GM19193 (cell line): Measurements from ENCODE around the gene ZFP36L2.

Experiments used
- POLR2A ChIP-seq: IDR thresholded peaks from 4 replicates; pipeline ENCODE4 v1.6.1; 2011; ENCODE audit not compliant: insufficient read depth, insufficient read length; ENCODE audit errors: extremely low read depth

Gene ZFP36L2

GRCh38 chr2:43192744-43193651 is 33.4 kb downstream of the ZFP36L2 start:
- no peak for TF ChIP-seq POLR2A

DNA sequence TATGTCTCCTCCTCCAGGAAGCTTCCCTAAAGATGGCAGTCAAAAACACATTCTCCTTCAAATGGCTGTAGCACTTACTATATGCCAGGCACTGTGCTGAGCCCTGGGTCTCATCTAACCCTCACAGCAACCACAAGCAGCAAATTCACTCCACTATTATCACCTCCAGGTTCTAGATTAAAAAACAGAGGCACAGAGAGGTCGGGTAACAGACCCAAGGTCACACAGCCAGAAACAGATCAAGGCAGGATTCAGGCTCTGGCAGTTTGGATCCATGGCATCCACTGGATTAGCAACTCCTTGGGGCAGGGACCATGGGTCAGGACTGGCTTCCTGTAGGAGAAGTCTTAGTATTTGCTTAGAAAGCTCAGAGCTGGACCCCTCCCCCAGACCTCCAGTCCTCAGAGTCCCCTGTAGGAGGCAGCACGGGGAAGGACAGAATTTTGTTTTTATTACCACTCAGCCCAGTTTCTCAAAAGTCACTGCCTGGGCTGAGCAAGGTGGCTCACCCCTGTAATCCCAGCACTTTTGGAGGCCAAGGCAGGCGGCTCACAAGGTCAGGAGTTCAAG is 34.4 kb downstream of the ZFP36L2 start:
- TF ChIP-seq POLR2A = no peak

DNA sequence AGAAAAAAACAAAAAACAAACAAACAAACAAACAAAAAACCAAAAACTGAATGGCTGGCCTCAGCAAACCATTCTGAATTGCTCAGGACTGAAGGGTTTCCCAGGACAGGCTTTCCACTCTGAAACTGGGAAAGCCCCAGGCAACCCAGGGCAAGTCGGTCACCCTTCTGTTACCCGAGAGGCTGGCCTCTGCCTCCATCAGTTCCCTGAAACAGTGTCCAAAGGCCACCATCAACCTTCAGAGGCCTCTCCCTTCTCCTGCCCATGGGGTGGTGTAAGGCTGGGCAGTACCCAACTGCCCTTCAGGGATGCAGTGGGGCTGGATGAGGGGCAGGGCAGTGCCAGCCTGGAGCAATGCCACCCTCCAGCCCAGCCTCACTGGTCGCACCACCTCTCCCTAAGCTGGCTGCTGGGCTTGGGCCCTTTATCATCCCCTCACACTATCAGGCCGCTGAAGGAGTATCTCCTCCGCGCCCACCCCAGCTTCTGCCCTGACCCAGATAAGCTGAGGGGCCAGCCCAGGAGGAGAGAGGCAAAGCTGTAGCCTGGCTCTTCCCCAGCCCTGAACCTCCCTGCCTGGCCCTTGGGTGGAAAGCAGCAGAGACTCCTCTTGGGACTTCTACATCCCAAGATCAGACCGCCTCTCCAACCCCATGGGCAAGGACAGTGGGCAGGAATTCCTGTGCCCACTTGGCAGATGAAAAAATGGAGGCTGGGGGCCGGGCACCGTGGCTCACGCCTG is 35.9 kb downstream of the ZFP36L2 start:
- no peak for TF ChIP-seq POLR2A

- TF ChIP-seq POLR2A = no peak
Measured at GRCh38 chr2:43188561-43189386, 37.6 kb downstream of the ZFP36L2 start.

- no peak for TF ChIP-seq POLR2A
Measured at GRCh38 chr2:43186679-43187374, 39.6 kb downstream of the ZFP36L2 start.

GRCh38 chr2:43186321-43186678 is 40.1 kb downstream of the ZFP36L2 start:
- TF ChIP-seq POLR2A = no peak

- TF ChIP-seq POLR2A = no peak
Measured at GRCh38 chr2:43185146-43185545, 41.3 kb downstream of the ZFP36L2 start.

DNA sequence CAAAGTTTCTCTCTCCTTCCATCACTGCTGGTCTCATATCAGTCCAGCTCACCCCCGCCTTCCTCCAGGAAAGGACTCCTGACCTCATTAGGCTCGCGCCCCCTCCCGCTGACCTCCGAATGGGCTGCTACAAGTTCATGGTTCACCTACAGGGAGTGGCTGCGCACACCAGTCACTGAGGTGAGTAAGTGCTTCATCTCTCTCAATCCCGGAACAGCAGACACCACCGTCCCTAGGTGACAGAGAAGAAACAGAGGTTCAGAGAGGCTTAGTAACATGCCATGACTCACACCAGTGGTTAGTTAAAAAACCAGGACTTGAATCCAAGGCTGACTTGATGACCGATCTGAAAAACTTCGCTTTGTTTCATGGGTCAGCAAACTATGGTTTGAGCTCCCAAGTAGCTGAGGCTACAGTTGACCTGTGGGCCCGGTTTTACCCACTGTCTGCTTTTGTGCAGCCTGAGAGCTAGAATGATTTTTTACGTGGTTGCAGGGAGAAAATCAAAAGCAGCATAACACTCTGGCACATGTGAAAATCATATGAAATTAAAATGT is 42.0 kb downstream of the ZFP36L2 start:
- no peak for TF ChIP-seq POLR2A

DNA sequence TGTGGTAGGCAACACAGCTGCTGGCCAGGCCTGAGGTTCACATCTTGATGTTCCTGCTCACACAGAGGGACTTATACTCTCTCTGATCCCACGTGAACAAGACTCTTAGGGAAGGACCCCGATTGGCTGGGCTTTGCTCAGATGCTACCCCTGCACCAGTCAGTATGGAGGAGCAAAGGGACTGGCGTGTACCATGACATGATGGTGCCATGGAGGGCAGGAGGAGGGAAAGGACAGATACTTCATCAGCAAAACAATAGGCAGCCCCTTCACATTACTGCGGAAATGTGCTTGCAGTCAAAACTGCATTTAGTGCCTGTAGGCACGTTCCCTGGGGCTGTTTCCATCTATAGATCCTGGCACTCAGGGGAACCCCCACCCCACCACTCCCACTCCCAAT is 42.7 kb downstream of the ZFP36L2 start:
- TF ChIP-seq POLR2A = no peak

DNA sequence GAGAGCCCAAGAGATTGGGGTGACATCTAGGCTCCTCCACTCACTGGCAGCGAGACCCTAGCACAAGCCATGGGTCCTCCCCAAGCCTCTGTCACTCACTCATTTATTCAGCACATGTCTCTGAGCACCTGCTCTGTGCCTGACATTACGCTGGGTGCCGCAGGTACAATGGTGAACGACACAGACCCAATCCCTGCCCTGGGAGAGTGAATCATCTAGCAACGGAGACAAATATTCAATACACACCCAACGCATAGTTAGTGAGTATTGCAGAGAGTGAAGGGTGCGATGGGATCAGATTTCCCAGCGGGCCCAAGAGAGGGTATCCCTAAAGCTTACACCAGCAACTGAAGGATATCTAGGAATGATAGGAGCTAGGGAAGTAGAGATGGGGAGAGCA is 45.5 kb downstream of the ZFP36L2 start:
- TF ChIP-seq POLR2A = no peak

GRCh38 chr2:43179942-43180341 is 46.5 kb downstream of the ZFP36L2 start:
- no peak for TF ChIP-seq POLR2A

- no peak for TF ChIP-seq POLR2A
Measured at GRCh38 chr2:43178602-43179542, 47.5 kb downstream of the ZFP36L2 start.

GRCh38 chr2:43178055-43178598 is 48.3 kb downstream of the ZFP36L2 start:
- no peak for TF ChIP-seq POLR2A
